Ishikawa (cell line): ENCODE measurements around the gene RPN2.

Source experiments
- CEBPB ChIP-seq: IDR thresholded peaks from 2 replicates; pipeline ENCODE4 v1.6.1; 2012
- CREB1 ChIP-seq: IDR thresholded peaks from 2 replicates; pipeline ENCODE4 v1.6.1; 2012; ENCODE audit warnings: low read depth
- EGR1 ChIP-seq: IDR thresholded peaks from 2 replicates; pipeline ENCODE4 v1.6.1; 2012
- EP300 ChIP-seq: IDR thresholded peaks from 2 replicates; pipeline ENCODE4 v1.6.1; 2012; ENCODE audit warnings: borderline replicate concordance
- FOXM1 ChIP-seq: IDR thresholded peaks from 2 replicates; pipeline ENCODE4 v1.6.1; 2012; ENCODE audit warnings: low read depth, borderline replicate concordance
- MAX ChIP-seq: IDR thresholded peaks from 2 replicates; pipeline ENCODE4 v1.6.1; 2012
- RAD21 ChIP-seq: IDR thresholded peaks from 2 replicates; pipeline ENCODE4 v1.6.1; 2012; ENCODE audit warnings: low read depth
- REST ChIP-seq: IDR thresholded peaks from 2 replicates; pipeline ENCODE4 v1.6.1; 2012; ENCODE audit warnings: low read depth, mild to moderate bottlenecking
- TAF1 ChIP-seq: IDR thresholded peaks from 2 replicates; pipeline ENCODE4 v1.6.1; 2012; ENCODE audit warnings: low read depth, mild to moderate bottlenecking
- TCF12 ChIP-seq: IDR thresholded peaks from 2 replicates; pipeline ENCODE4 v1.6.1; 2012; ENCODE audit warnings: low read depth
- TEAD4 ChIP-seq: IDR thresholded peaks from 2 replicates; pipeline ENCODE4 v1.6.1; 2012
- USF1 ChIP-seq: IDR thresholded peaks from 2 replicates; pipeline ENCODE4 v1.6.1; 2012
- YY1 ChIP-seq: IDR thresholded peaks from 2 replicates; pipeline ENCODE4 v1.6.1; 2012; ENCODE audit warnings: low read depth

GRCh38 chr20:37285664-37286374 lies 106.7 kb downstream of the RPN2 start:
- TF ChIP-seq TEAD4 = no peak
- no peak for TF ChIP-seq MAX
- TF ChIP-seq CEBPB = no peak
- no peak for TF ChIP-seq REST
- no peak for TF ChIP-seq TAF1
- TF ChIP-seq USF1 = no peak
- TF ChIP-seq RAD21 = no peak
- TF ChIP-seq EGR1 = no peak
- no peak for TF ChIP-seq EP300
- no peak for TF ChIP-seq YY1
- TF ChIP-seq FOXM1 = no peak
- no peak for TF ChIP-seq CREB1
- TF ChIP-seq TCF12 = no peak
